ENCODE results near the gene ANAPC13. TPM values are rescaled to one million over a fixed set of nuclear protein-coding genes. Genes with fewer than 3 reads are reported as not detected.

The ANAPC13 gene
- total and polyA plus RNA-seq, 2 of the 13 experiments (the other 11 are each of a cell fraction or from before 2014, with no cell fraction given), result 48.7 to 69.1 TPM

- no peak for TF ChIP-seq GMEB2 (CRISPR knock-in tag; IDR thresholded peaks at IDR 0.05; ENCODE audit: low read depth)
- TF ChIP-seq SNAPC2 (CRISPR knock-in tag; IDR thresholded peaks at IDR 0.05), result no peak
- Histone ChIP-seq H3K4me1 (ENCODE audit: insufficient read depth, low read length) (peaks cover 5% of the 10 kb centered on the region), H2AFZ (ENCODE audit: low read length) (no peak overlapping the region), H3K9ac (ENCODE audit: insufficient read depth, low read depth, low read length) (no peak overlapping the region), H3K36me3 (replicated peaks in 1 of 2; ENCODE audit: control insufficient read depth in 1 of 2, insufficient read depth in 2 of 2, low read length in 2 of 2) (no peaks in the 10 kb centered on the region), H4K20me1 (ENCODE audit: insufficient read depth, low read length) (no peaks in the 10 kb centered on the region), H3K4me2 (ENCODE audit: low read depth, low read length) (no peak overlapping the region), H3K79me2 (ENCODE audit: insufficient read depth, low read length) (no peaks in the 10 kb centered on the region), H3K27me3 (ENCODE audit: control insufficient read depth in 1 of 2, insufficient read depth in 2 of 2, low read length in 2 of 2) (peaks cover 0 to 27% of the 10 kb centered on the region in 2 experiments; a peak in 2 of 5 replicates), H3K9me3 (ENCODE audit: low read length) (no peaks in the 10 kb centered on the region), H3K27ac (ENCODE audit: extremely low read length, insufficient read depth, low read length) (no peak overlapping the region), H3K4me3 (replicated peaks in 1 of 3; ENCODE audit: insufficient read depth in 1 of 3, low read depth in 2 of 3, low read length in 3 of 3) (no peak overlapping the region)
- intact Hi-C loops (cut with micrococcal nuclease; ENCODE audit: unreplicated experiment) (no loop called here), in situ Hi-C loops (cut with HindIII; ENCODE audit: extremely low pct_ligation_motif_present, low pct_unique_long_range_greater_than_20kb) (no loop called here)
- CTCF ChIA-PET (ENCODE audit: low intra/inter-chr PET ratio, low total read pairs), result no interaction called here
- no peak for DNase-seq (ENCODE audit: low spot score)
- ATAC-seq, result no peak
- WGBS (ENCODE audit: low lambda C conversion rate), result 0% methylated on average over 2 of the region's 2 CpGs
- no peak for FAIRE-seq
- no TSS peak for BruUV-seq (replicated peaks)
- POLR2A ChIA-PET, result no interaction called here
Measured at GRCh38 chr3:134460965-134461364, 24.8 kb downstream of the ANAPC13 start.

GRCh38 chr3:134459562-134459961 lies 26.2 kb downstream of the ANAPC13 start:
- in situ Hi-C loops (cut with HindIII; ENCODE audit: extremely low pct_ligation_motif_present, low pct_unique_long_range_greater_than_20kb), result no loop called here
- no peak overlapping the region for H3K4me3 ChIP-seq (replicated peaks in 1 of 3; ENCODE audit: insufficient read depth in 1 of 3, low read depth in 2 of 3, low read length in 3 of 3)
- H3K27ac ChIP-seq (ENCODE audit: extremely low read length, insufficient read depth, low read length), result no peak overlapping the region
- H2AFZ ChIP-seq (ENCODE audit: low read length), result no peak overlapping the region
- no peak overlapping the region for H3K4me2 ChIP-seq (ENCODE audit: low read depth, low read length)
- no TSS peak for BruUV-seq (replicated peaks)
- H3K9ac ChIP-seq (ENCODE audit: insufficient read depth, low read depth, low read length), result no peak overlapping the region
- ChIA-PET POLR2A (no interaction called here), CTCF (ENCODE audit: low intra/inter-chr PET ratio, low total read pairs) (no interaction called here)
- H3K9me3 ChIP-seq (ENCODE audit: low read length), result no peaks in the 10 kb centered on the region
- FAIRE-seq (no peak), DNase-seq (ENCODE audit: low spot score) (no peak), ATAC-seq (no peak)
- peaks cover 0 to 32% of the 10 kb centered on the region in 2 experiments; a peak in 2 of 5 replicates for H3K27me3 ChIP-seq (ENCODE audit: control insufficient read depth in 1 of 2, insufficient read depth in 2 of 2, low read length in 2 of 2)
- H3K36me3 ChIP-seq (replicated peaks in 1 of 2; ENCODE audit: control insufficient read depth in 1 of 2, insufficient read depth in 2 of 2, low read length in 2 of 2), result no peaks in the 10 kb centered on the region
- H3K79me2 ChIP-seq (ENCODE audit: insufficient read depth, low read length), result no peaks in the 10 kb centered on the region
- H4K20me1 ChIP-seq (ENCODE audit: insufficient read depth, low read length), result no peaks in the 10 kb centered on the region
- intact Hi-C loops (cut with micrococcal nuclease; ENCODE audit: unreplicated experiment), result loop anchor here (1.0 kb wide), 1 partner anchor 13 kb away; no protein-coding TSS in a partner anchor
- WGBS (ENCODE audit: low lambda C conversion rate), result 51% methylated on average over 4 of the region's 4 CpGs
- no peak for TF ChIP-seq TARDBP (CRISPR knock-in tag; IDR thresholded peaks at IDR 0.05)
- H3K4me1 ChIP-seq (ENCODE audit: insufficient read depth, low read length), result peaks cover 5% of the 10 kb centered on the region

Data from HepG2 (cell line).